Measurements from ENCODE around the gene MYO5B.
A peak's percentile ranks its signal among the peaks of the same experiment; 100 is the strongest.

DNA sequence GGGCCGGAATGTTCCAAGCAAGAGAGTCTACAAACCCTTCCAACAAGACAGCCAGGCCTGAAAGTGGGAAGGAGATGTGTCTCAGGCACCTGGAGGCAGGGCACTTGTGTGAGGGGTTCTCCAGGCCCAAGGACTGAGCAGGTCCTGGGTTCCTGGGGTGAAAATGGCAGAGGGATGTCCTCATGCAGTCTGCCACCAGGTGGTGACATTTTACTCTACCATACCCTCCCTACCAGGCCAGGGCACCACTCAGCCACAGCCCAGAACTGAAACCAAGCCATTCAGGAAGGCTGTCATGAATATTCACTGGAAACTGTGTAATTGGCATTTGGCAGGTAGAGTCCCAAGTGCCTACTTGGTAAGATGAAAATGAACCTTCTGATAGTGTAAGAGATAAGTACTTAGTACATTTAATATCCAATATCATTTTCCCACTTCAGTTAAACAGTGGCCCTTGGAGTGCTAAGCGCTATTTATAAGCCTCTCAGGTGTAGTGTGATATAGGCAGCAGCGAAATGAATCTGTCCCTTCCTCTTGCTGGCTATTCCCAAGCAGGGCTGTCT is 185.1 kb downstream of the MYO5B start:
- TF ChIP-seq, protein P1, sequence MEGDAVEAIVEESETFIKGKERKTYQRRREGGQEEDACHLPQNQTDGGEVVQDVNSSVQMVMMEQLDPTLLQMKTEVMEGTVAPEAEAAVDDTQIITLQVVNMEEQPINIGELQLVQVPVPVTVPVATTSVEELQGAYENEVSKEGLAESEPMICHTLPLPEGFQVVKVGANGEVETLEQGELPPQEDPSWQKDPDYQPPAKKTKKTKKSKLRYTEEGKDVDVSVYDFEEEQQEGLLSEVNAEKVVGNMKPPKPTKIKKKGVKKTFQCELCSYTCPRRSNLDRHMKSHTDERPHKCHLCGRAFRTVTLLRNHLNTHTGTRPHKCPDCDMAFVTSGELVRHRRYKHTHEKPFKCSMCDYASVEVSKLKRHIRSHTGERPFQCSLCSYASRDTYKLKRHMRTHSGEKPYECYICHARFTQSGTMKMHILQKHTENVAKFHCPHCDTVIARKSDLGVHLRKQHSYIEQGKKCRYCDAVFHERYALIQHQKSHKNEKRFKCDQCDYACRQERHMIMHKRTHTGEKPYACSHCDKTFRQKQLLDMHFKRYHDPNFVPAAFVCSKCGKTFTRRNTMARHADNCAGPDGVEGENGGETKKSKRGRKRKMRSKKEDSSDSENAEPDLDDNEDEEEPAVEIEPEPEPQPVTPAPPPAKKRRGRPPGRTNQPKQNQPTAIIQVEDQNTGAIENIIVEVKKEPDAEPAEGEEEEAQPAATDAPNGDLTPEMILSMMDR (IDR thresholded peaks at IDR 0.05), result peak; percentile 33 to 60 (median 34)
- TF ChIP-seq EP300 (IDR thresholded peaks at IDR 0.05), result no peak
- TF ChIP-seq POLR2A (IDR thresholded peaks at IDR 0.05; ENCODE audit: low read depth), result no peak

Measured in esophagus muscularis mucosa (tissue), 4 donors.